GM12801 (cell line): ENCODE results near the gene ZNF280D.

Experiments used
- TF ChIP-seq, protein P1 (sequence below): IDR thresholded peaks from one replicate; pipeline ENCODE4 v1.5.1; 2011; ENCODE audit warnings: control low read depth; ENCODE audit not compliant: insufficient read length; ENCODE audit errors: extremely low read depth

ZNF280D gene

DNA sequence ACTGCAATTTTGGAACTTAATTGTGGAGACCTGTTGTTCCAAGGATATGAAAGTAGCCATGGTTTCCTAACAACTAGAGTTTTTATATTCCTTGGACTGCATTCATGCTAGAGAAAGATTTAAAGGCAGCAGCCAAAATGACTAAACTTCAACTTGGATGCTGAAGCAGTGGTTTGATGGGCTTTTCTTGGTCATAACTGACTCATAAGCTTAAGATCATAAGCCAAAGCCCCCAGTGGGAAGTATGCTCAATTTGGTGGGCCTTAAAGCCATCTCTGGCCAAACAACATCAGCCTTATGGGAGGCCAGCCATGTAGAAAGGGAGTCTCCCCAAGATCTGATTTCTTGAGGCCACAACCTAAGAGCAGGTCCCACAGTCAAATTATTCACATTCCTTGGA lies 80.2 kb downstream of the ZNF280D start:
- TF ChIP-seq, protein P1, sequence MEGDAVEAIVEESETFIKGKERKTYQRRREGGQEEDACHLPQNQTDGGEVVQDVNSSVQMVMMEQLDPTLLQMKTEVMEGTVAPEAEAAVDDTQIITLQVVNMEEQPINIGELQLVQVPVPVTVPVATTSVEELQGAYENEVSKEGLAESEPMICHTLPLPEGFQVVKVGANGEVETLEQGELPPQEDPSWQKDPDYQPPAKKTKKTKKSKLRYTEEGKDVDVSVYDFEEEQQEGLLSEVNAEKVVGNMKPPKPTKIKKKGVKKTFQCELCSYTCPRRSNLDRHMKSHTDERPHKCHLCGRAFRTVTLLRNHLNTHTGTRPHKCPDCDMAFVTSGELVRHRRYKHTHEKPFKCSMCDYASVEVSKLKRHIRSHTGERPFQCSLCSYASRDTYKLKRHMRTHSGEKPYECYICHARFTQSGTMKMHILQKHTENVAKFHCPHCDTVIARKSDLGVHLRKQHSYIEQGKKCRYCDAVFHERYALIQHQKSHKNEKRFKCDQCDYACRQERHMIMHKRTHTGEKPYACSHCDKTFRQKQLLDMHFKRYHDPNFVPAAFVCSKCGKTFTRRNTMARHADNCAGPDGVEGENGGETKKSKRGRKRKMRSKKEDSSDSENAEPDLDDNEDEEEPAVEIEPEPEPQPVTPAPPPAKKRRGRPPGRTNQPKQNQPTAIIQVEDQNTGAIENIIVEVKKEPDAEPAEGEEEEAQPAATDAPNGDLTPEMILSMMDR, result no peak

DNA sequence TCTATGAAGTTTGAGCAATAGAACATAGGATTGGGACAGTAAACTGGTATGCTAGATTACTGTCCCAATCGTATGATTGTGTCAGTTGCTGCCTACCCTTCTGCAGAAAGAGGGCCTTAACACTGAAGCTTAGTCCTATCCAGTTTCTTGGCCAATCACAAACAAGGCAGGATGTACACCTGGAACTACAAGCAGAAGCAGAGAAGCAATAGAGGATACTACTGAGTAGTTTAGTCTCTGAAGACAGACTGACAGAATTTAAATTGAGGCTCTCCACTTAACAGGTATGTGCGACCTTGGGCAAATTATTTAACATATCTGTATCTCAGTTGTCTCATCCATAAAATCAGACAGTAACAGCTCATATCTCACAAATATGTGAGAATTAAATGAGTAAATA lies 85.0 kb downstream of the ZNF280D start:
- TF ChIP-seq, protein P1, result no peak

DNA sequence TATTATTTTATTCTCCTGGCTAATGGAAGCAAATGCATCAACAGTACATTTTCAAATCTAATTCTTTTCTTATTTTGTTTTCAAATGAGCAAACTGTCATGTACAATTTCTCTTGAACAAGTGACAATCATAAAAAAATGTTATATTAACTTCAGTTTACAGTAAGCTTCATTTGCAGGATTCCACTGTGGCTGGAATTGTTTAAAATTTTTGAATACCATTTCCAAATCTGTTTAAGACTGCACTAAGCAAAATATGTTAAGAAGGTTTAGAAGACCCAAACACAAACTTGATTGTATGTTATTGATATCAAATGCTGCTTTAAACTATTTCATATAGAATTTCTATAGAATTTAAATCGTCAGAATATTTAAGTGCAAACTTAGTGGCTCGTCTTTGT lies 92.8 kb downstream of the ZNF280D start:
- TF ChIP-seq, protein P1, result no peak

DNA sequence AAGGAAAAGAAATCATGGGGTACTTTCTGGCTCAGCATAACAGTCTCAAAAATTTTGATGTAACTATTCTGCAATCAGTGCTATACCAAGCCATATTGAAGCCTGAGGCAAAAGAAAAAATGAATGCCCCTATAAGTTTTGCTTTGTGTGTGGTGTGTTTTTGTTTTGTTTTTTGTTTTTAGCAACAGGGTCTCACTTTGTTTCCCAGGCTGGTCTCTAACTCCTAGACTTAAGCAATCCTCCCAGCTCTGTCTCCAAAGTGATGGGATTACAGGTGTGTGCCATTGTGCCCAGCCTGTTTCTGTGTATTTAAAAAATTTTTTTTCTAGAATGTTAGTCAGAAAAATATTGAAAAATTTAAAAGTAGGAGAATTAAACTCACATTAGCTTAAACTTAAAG lies 93.2 kb downstream of the ZNF280D start:
- TF ChIP-seq, protein P1, result no peak

DNA sequence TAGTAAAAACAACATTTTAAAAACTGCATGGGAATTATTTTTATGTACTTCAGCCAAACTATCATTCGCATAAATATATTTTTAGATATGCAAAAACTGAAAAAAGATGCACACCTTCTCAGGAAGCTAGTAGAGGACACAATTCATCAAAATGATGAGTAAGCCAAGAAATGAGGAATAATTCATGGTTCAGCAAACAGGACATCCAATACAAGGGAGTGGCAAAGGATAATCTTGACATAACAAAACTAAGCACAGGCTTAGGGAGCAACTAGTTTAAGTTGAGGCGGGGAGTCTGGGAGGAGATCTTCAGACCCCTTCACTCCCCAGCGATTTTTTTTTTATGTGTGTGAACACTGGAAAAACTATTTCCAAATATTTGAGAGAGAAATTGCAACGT lies 93.7 kb downstream of the ZNF280D start:
- TF ChIP-seq, protein P1, result no peak

DNA sequence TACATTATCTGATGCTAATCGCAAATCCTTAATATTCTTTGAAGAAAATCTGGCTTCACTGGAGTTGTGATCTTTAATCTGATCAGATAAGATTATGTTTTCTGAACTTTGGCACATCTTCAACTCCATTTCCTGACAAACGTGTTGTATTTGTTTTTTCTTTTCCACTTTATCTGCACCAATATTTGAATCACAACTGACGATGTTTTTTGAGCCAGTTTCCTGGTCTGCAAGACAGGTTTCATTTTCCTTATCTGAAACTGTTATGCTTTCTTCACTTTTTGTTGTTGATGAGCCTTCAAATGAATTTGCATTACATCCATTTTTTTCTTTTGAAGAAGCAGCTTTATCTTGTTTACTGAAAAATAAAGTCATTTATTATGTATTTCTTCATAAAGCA lies 101.5 kb downstream of the ZNF280D start:
- TF ChIP-seq, protein P1, result no peak

DNA sequence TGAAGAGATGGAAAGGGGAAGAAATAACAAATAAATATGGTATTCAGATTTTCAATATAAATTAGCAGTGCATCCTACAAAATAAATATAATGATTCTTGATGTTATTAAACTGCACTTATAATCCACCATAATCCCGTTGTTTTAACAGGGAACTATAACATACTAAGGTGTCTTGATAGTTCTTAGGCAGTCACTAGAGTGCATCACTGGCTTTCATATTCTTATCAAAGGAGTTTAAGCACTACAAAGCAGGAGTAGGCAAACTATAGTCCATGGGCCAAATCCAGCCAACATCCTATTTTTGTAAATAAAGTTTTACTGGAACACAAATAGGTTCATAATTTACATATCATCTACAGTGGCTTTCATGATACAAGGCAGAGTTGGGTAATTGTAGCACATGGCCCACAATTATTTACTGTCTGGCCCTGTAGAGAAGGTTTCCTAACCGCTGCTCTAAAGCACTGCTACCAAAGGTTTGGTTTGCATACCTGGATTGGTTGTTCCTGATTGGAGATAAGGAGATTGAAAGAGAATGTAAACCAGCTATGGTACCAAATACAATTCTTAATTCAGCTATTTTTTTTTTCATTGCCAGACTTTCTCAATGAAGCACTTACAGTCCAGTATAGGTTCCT lies 104.3 kb downstream of the ZNF280D start:
- TF ChIP-seq, protein P1, result no peak
